ENCODE results near the gene AADACL3. TPM values are rescaled to one million over a fixed set of nuclear protein-coding genes. Genes with fewer than 3 reads are reported as not detected.

AADACL3 gene
- total RNA-seq, 1 donor from 2014 or later, result 0.05 TPM

GRCh38 chr1:12756768-12757413 is 41.0 kb downstream of the AADACL3 start:
- Histone ChIP-seq H4K20me1 (ENCODE audit: insufficient read depth, low read length) (no peaks in the 10 kb centered on the region), H2AFZ (ENCODE audit: low read depth, low read length) (no peak overlapping the region), H3K27me3 (ENCODE audit: insufficient read depth, low read length) (no peaks in the 10 kb centered on the region), H3K4me2 (ENCODE audit: low read length) (no peak overlapping the region), H3K9me3 (ENCODE audit: insufficient read depth, low read depth, low read length) (peaks cover 3% of the 10 kb centered on the region), H3K9ac (ENCODE audit: low read length) (no peak overlapping the region), H3K79me2 (ENCODE audit: insufficient read depth, low read length) (no peaks in the 10 kb centered on the region), H3K4me1 (ENCODE audit: insufficient read depth, low read length) (no peaks in the 10 kb centered on the region), H3K4me3 (ENCODE audit: insufficient read depth, low read depth, low read length) (no peak overlapping the region), H3K36me3 (ENCODE audit: insufficient read depth, low read length) (no peaks in the 10 kb centered on the region), H3K27ac (ENCODE audit: low read depth, low read length) (no peak overlapping the region)
- no peak for FAIRE-seq
- Mint-ChIP-seq H3K27me3 (ENCODE audit: low read depth, unreplicated experiment) (peaks cover 36% of the 10 kb centered on the region), H3K4me1 (ENCODE audit: low read depth, unreplicated experiment) (no peaks in the 10 kb centered on the region), H3K9me3 (ENCODE audit: unreplicated experiment) (no peaks in the 10 kb centered on the region), H3K36me3 (ENCODE audit: low read depth, unreplicated experiment) (no peaks in the 10 kb centered on the region), H3K27ac (ENCODE audit: unreplicated experiment) (no peak overlapping the region), H3K4me3 (ENCODE audit: unreplicated experiment) (no peak overlapping the region)
- TF ChIP-seq, protein P1, sequence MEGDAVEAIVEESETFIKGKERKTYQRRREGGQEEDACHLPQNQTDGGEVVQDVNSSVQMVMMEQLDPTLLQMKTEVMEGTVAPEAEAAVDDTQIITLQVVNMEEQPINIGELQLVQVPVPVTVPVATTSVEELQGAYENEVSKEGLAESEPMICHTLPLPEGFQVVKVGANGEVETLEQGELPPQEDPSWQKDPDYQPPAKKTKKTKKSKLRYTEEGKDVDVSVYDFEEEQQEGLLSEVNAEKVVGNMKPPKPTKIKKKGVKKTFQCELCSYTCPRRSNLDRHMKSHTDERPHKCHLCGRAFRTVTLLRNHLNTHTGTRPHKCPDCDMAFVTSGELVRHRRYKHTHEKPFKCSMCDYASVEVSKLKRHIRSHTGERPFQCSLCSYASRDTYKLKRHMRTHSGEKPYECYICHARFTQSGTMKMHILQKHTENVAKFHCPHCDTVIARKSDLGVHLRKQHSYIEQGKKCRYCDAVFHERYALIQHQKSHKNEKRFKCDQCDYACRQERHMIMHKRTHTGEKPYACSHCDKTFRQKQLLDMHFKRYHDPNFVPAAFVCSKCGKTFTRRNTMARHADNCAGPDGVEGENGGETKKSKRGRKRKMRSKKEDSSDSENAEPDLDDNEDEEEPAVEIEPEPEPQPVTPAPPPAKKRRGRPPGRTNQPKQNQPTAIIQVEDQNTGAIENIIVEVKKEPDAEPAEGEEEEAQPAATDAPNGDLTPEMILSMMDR (IDR thresholded peaks at IDR 0.05; ENCODE audit: insufficient read depth, low read depth, low read length), result no peak
- TF ChIP-seq EZH2 (IDR thresholded peaks at IDR 0.05; ENCODE audit: insufficient read depth, low read length), result no peak
- DNase-seq (ENCODE audit: low read depth), result no peak

GRCh38 chr1:12757836-12758235 is 41.9 kb downstream of the AADACL3 start:
- FAIRE-seq, result no peak
- no peak for DNase-seq (ENCODE audit: low read depth)

GRCh38 chr1:12760256-12760795 is 44.4 kb downstream of the AADACL3 start:
- Histone ChIP-seq H3K9ac (ENCODE audit: low read length) (no peak overlapping the region), H3K9me3 (ENCODE audit: insufficient read depth, low read depth, low read length) (peaks cover 3% of the 10 kb centered on the region), H4K20me1 (ENCODE audit: insufficient read depth, low read length) (no peaks in the 10 kb centered on the region), H3K27ac (ENCODE audit: low read depth, low read length) (no peak overlapping the region), H3K27me3 (ENCODE audit: insufficient read depth, low read length) (no peaks in the 10 kb centered on the region), H3K79me2 (ENCODE audit: insufficient read depth, low read length) (no peaks in the 10 kb centered on the region), H3K4me3 (ENCODE audit: insufficient read depth, low read depth, low read length) (no peak overlapping the region), H3K36me3 (ENCODE audit: insufficient read depth, low read length) (no peaks in the 10 kb centered on the region), H2AFZ (ENCODE audit: low read depth, low read length) (no peak overlapping the region), H3K4me1 (ENCODE audit: insufficient read depth, low read length) (no peaks in the 10 kb centered on the region), H3K4me2 (ENCODE audit: low read length) (no peak overlapping the region)
- no peaks in the 10 kb centered on the region for H3K9me3 Mint-ChIP-seq (ENCODE audit: unreplicated experiment)
- DNase-seq (ENCODE audit: low read depth), result no peak
- no peak overlapping the region for H3K4me3 Mint-ChIP-seq (ENCODE audit: unreplicated experiment)
- H3K4me1 Mint-ChIP-seq (ENCODE audit: low read depth, unreplicated experiment), result no peaks in the 10 kb centered on the region
- H3K36me3 Mint-ChIP-seq (ENCODE audit: low read depth, unreplicated experiment), result no peaks in the 10 kb centered on the region
- peaks cover 42% of the 10 kb centered on the region for H3K27me3 Mint-ChIP-seq (ENCODE audit: low read depth, unreplicated experiment)
- no peak for FAIRE-seq
- H3K27ac Mint-ChIP-seq (ENCODE audit: unreplicated experiment), result no peak overlapping the region
- no peak for TF ChIP-seq EZH2 (IDR thresholded peaks at IDR 0.05; ENCODE audit: insufficient read depth, low read length)
- TF ChIP-seq, protein P1 (IDR thresholded peaks at IDR 0.05; ENCODE audit: insufficient read depth, low read depth, low read length), result no peak

More at GRCh38 chr1:12757836-12758235, 41.9 kb downstream of the AADACL3 start:
- Histone ChIP-seq H3K9me3 (ENCODE audit: insufficient read depth, low read depth, low read length) (peaks cover 3% of the 10 kb centered on the region), H3K4me3 (ENCODE audit: insufficient read depth, low read depth, low read length) (no peak overlapping the region), H2AFZ (ENCODE audit: low read depth, low read length) (no peak overlapping the region), H3K79me2 (ENCODE audit: insufficient read depth, low read length) (no peaks in the 10 kb centered on the region), H3K4me1 (ENCODE audit: insufficient read depth, low read length) (no peaks in the 10 kb centered on the region), H3K4me2 (ENCODE audit: low read length) (no peak overlapping the region), H3K36me3 (ENCODE audit: insufficient read depth, low read length) (no peaks in the 10 kb centered on the region), H4K20me1 (ENCODE audit: insufficient read depth, low read length) (no peaks in the 10 kb centered on the region), H3K27ac (ENCODE audit: low read depth, low read length) (no peak overlapping the region), H3K27me3 (ENCODE audit: insufficient read depth, low read length) (no peaks in the 10 kb centered on the region), H3K9ac (ENCODE audit: low read length) (no peak overlapping the region)
- TF ChIP-seq EZH2 (IDR thresholded peaks at IDR 0.05; ENCODE audit: insufficient read depth, low read length), result no peak
- H3K4me3 Mint-ChIP-seq (ENCODE audit: unreplicated experiment), result no peak overlapping the region
- no peak overlapping the region for H3K27ac Mint-ChIP-seq (ENCODE audit: unreplicated experiment)
- no peaks in the 10 kb centered on the region for H3K9me3 Mint-ChIP-seq (ENCODE audit: unreplicated experiment)
- H3K4me1 Mint-ChIP-seq (ENCODE audit: low read depth, unreplicated experiment), result no peaks in the 10 kb centered on the region
- peaks cover 40% of the 10 kb centered on the region for H3K27me3 Mint-ChIP-seq (ENCODE audit: low read depth, unreplicated experiment)
- no peaks in the 10 kb centered on the region for H3K36me3 Mint-ChIP-seq (ENCODE audit: low read depth, unreplicated experiment)

Measured in astrocyte (in vitro differentiated cells and primary cell).